Astrocyte (in vitro differentiated cells and primary cell): Measurements from ENCODE around the gene EVA1B.

ENCODE experiments used
- CTCF ChIP-seq: IDR thresholded peaks from 2 replicates; pipeline ENCODE4 v1.5.1; 2011; ENCODE audit warnings: low read depth, mild to moderate bottlenecking, inconsistent platforms, low read length, moderate library complexity; ENCODE audit not compliant: insufficient read depth
- EZH2 ChIP-seq: IDR thresholded peaks from 2 replicates; pipeline ENCODE4 v1.6.1; 2012; ENCODE audit warnings: mild to moderate bottlenecking, low read length, inconsistent platforms; ENCODE audit not compliant: insufficient read depth

GRCh38 chr1:36303650-36304360 is 19.6 kb downstream of the EVA1B start:
- TF ChIP-seq CTCF (no peak), EZH2 (no peak)
